ENCODE data around the gene PIP5K1B.

DNA sequence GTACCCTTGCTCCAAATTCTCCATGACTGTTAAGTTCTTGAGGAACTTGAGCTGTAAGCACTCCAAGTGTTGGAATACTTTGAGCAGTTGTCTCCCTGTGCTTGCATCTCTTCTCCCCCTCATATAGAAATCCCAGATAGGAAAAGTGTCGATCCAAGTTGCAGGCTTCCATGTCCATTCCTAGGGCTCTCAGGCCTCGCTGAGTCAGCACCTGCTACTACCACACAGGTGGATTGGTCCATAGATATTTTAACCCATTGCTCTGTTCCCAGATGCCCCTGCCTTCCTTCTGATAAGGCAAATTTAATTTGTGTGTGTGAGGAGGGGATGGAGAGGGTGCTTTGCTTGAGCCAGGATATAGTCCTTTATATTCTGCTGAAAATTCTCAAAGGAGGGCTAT is 95.8 kb downstream of the PIP5K1B start:
- TF ChIP-seq POLR2AphosphoS5 (IDR thresholded peaks at IDR 0.05; ENCODE audit: borderline replicate concordance, low read depth, low read length) (no peak), EZH2 (IDR thresholded peaks at IDR 0.05) (no peak)
